HepG2 (cell line): ENCODE data around the gene LHFPL2. TPM values are rescaled to one million over a fixed set of nuclear protein-coding genes. Genes with fewer than 3 reads are reported as not detected.

Source experiments
- ATAC-seq: fragments of 200-7000 bp; cut with Tn5 transposase; 3 replicates; pipeline ENCODE4 v1.9.1; 2020; ENCODE audit warnings: mild to moderate bottlenecking, moderate library complexity
- BruUV-seq: library from RNA; stranded (reverse); fragments of 400-500 nt; replicated peaks from 2 replicates; lab custom pipeline; 2021; lab: Mats Ljungman, UMichigan
- CTCF ChIA-PET: fragments of 300-600 bp; formaldehyde crosslinking; extraction: SDS; loops from one replicate; lab custom pipeline; 2021; ENCODE audit warnings: low total read pairs, inconsistent platforms, low intra/inter-chr PET ratio; lab: Yijun Ruan, JAX
- POLR2A ChIA-PET: fragments of 350-600 bp; sonication (Branson Sonifier 250); formaldehyde crosslinking; loops from one replicate; lab custom pipeline; 2020; ENCODE audit warnings: antibody characterized with exemption, inconsistent platforms; lab: Yijun Ruan, JAX
- DNase-seq: peaks from one replicate; pipeline ENCODE4 v3.0.0-alpha.2; 2015; ENCODE audit warnings: low spot score
- FAIRE-seq: peaks from 3 replicates; lab custom pipeline; 2011; peaks lifted over from hg19 to GRCh38; lab: Jason Lieb, UNC
- H2AFZ ChIP-seq: one replicate; pipeline ENCODE4 v1.6.1; 2011; ENCODE audit warnings: low read length, inconsistent platforms
- H3K27ac ChIP-seq: fragments of 300-600 bp; 3 replicates; pipeline ENCODE4 v1.8.0; 2011; ENCODE audit warnings: mixed run types, mild to moderate bottlenecking, mixed read lengths, low read length, inconsistent platforms; ENCODE audit not compliant: insufficient read depth; ENCODE audit errors: extremely low read length
- H3K27me3 ChIP-seq, 2 experiments: fragments of 200-600 bp in 1 of 2; 2 replicates in 1 of 2; 3 replicates in 1 of 2; pipeline versions ENCODE4 v1.6.0 to v1.8.0; 2011; ENCODE audit warnings: low read length in 2 of 2, mild to moderate bottlenecking in 2 of 2, moderate library complexity in 2 of 2, inconsistent platforms in 1 of 2; ENCODE audit not compliant: insufficient read depth in 2 of 2, control insufficient read depth in 1 of 2
- H3K36me3 ChIP-seq, 2 experiments: fragments of 200-600 bp in 1 of 2; replicated peaks in 1 of 2; 2 replicates in 1 of 2; 3 replicates in 1 of 2; pipeline versions ENCODE4 v1.5.1 to v1.8.0; 2011; ENCODE audit warnings: low read length in 2 of 2, inconsistent platforms in 1 of 2; ENCODE audit not compliant: insufficient read depth in 2 of 2, control insufficient read depth in 1 of 2
- H3K4me1 ChIP-seq: 2 replicates; pipeline ENCODE4 v1.5.1; 2012; ENCODE audit warnings: low read length, inconsistent platforms; ENCODE audit not compliant: insufficient read depth
- H3K4me2 ChIP-seq: 2 replicates; pipeline ENCODE4 v1.6.0; 2011; ENCODE audit warnings: low read depth, low read length, inconsistent platforms
- H3K4me3 ChIP-seq, 3 experiments: fragments of 200-600 bp in 1 of 3; sonication (generic), shearing (Covaris generic) in 1 of 3; replicated peaks in 1 of 3; 2 replicates each; pipeline ENCODE4 v1.5.1; 2011 to 2016; ENCODE audit warnings: low read length in 3 of 3, inconsistent platforms in 2 of 3, low read depth in 2 of 3, mild to moderate bottlenecking in 2 of 3, control low read depth in 1 of 3, mixed read lengths in 1 of 3; ENCODE audit not compliant: insufficient read depth in 1 of 3
- H3K79me2 ChIP-seq: one replicate; pipeline ENCODE4 v1.6.1; 2011; ENCODE audit warnings: low read length, inconsistent platforms; ENCODE audit not compliant: insufficient read depth
- H3K9ac ChIP-seq: 2 replicates; pipeline ENCODE4 v1.6.0; 2011; ENCODE audit warnings: mild to moderate bottlenecking, low read depth, low read length, inconsistent platforms; ENCODE audit not compliant: insufficient read depth
- H3K9me3 ChIP-seq: 2 replicates; pipeline ENCODE4 v1.5.1; 2012; ENCODE audit warnings: mild to moderate bottlenecking, low read length
- H4K20me1 ChIP-seq: 2 replicates; pipeline ENCODE4 v1.6.0; 2011; ENCODE audit warnings: inconsistent platforms, mild to moderate bottlenecking, low read length, moderate library complexity; ENCODE audit not compliant: insufficient read depth
- ARID5B ChIP-seq: IDR thresholded peaks from 2 replicates; pipeline ENCODE4 v1.4.0; 2020; ENCODE audit warnings: mild to moderate bottlenecking, missing genetic modification reagents
- ATF7-NPFF ChIP-seq: sonication (generic); formaldehyde crosslinking; IDR thresholded peaks from 2 replicates; pipeline ENCODE4 v1.8.1; 2023; ENCODE audit warnings: mild to moderate bottlenecking, low read depth, missing genetic modification reagents, moderate library complexity
- FOSL1 ChIP-seq: sonication (generic); formaldehyde crosslinking; IDR thresholded peaks from 2 replicates; pipeline ENCODE4 v1.9.0; 2021; ENCODE audit warnings: missing genetic modification reagents, borderline replicate concordance
- HOMEZ ChIP-seq: IDR thresholded peaks from 2 replicates; pipeline ENCODE4 v1.6.1; 2016; ENCODE audit warnings: low read depth
- NFIB ChIP-seq: sonication (generic); formaldehyde crosslinking; IDR thresholded peaks from 2 replicates; pipeline ENCODE4 v1.9.0; 2021; ENCODE audit warnings: missing genetic modification reagents, mild to moderate bottlenecking, borderline replicate concordance
- PPARG ChIP-seq: conservative IDR thresholded peaks from 2 replicates; pipeline ENCODE4 v1.6.1; 2016; ENCODE audit warnings: missing biosample characterization, missing genetic modification reagents
- RBM39 ChIP-seq: fragments of 200-400 bp; formaldehyde crosslinking; IDR thresholded peaks from one replicate; pipeline ENCODE4 v1.6.1; 2018; ENCODE audit warnings: antibody characterized with exemption, mild to moderate bottlenecking, low read depth, low read length; ENCODE audit not compliant: poor library complexity, severe bottlenecking
- RFXANK ChIP-seq: IDR thresholded peaks from 2 replicates; pipeline ENCODE4 v1.6.1; 2016
- SMARCE1 ChIP-seq: fragments of 450-650 bp; IDR thresholded peaks from 2 replicates; pipeline ENCODE4 v1.6.1; 2017; ENCODE audit warnings: borderline replicate concordance
- SMC3 ChIP-seq: IDR thresholded peaks from 2 replicates; pipeline ENCODE4 v1.6.1; 2011; ENCODE audit warnings: low read length, improper control_type of control experiment
- STAG1 ChIP-seq: sonication (generic); formaldehyde crosslinking; IDR thresholded peaks from 2 replicates; pipeline ENCODE4 v1.4.0; 2020; ENCODE audit warnings: missing genetic modification reagents
- TAF1 ChIP-seq: sonication (generic); formaldehyde crosslinking; IDR thresholded peaks from 2 replicates; pipeline ENCODE4 v1.4.0; 2020; ENCODE audit warnings: missing genetic modification reagents
- TMF1 ChIP-seq: sonication (generic); formaldehyde crosslinking; IDR thresholded peaks from 2 replicates; pipeline ENCODE4 v1.8.1; 2022; ENCODE audit warnings: low read depth, missing genetic modification reagents
- TP53 ChIP-seq: sonication (generic); formaldehyde crosslinking; conservative IDR thresholded peaks from 2 replicates; pipeline ENCODE4 v1.4.0; 2020; ENCODE audit warnings: missing genetic modification reagents
- ZKSCAN8 ChIP-seq: IDR thresholded peaks from 2 replicates; pipeline ENCODE4 v1.6.1; 2016; ENCODE audit warnings: borderline replicate concordance, missing genetic modification reagents, missing compliant biosample characterization
- ZNF12 ChIP-seq: sonication (generic); formaldehyde crosslinking; IDR thresholded peaks from 2 replicates; pipeline ENCODE4 v1.5.0; 2020; ENCODE audit warnings: missing genetic modification reagents
- ZNF34 ChIP-seq: sonication (generic); formaldehyde crosslinking; IDR thresholded peaks from 2 replicates; pipeline ENCODE4 v1.4.0; 2020; ENCODE audit warnings: mild to moderate bottlenecking, missing genetic modification reagents, borderline replicate concordance
- ZNF674 ChIP-seq: sonication (generic); formaldehyde crosslinking; IDR thresholded peaks from 2 replicates; pipeline ENCODE4 v1.5.0; 2020; ENCODE audit warnings: low read depth, mild to moderate bottlenecking, missing genetic modification reagents
- ZSCAN25 ChIP-seq: sonication (generic); formaldehyde crosslinking; IDR thresholded peaks from 2 replicates; pipeline ENCODE4 v1.8.0; 2022; ENCODE audit warnings: mild to moderate bottlenecking, missing genetic modification reagents
- WGBS: methylation state at CpG from one replicate; pipeline ENCODE4 v1.1.6; 2017; ENCODE audit warnings: low lambda C conversion rate; 5-methylcytosine and 5-hydroxymethylcytosine counted together
- in situ Hi-C: cut with HindIII; loops from 2 replicates; pipeline ENCODE4 v1.10.0; 2017; ENCODE audit warnings: low pct_unique_long_range_greater_than_20kb; ENCODE audit not compliant: extremely low pct_ligation_motif_present
- intact Hi-C: fragments of 100-400 bp; cut with micrococcal nuclease; formaldehyde crosslinking; loops from one replicate; pipeline ENCODE4 v1.10.0; 2022; ENCODE audit not compliant: unreplicated experiment
- polyA plus RNA-seq, 8 experiments: library from polyadenylated mRNA; depleted of rRNA in 3 of 8; stranded (reverse) in 7 of 8; unstranded in 1 of 8; fragments of >200 nt; fragmentation: Illumina TruSeq in 4 of 8; extraction: Trizol in 4 of 8; gene quantifications; 2 replicates each; pipeline versions ENCODE4 v1.2.1 to v1.2.3, GENCODE V29; 2011 to 2016; ENCODE audit warnings: low read depth in 4 of 8, missing spikeins in 1 of 8, mixed read lengths in 1 of 8; ENCODE audit not compliant: insufficient read depth in 1 of 8
- total RNA-seq, 5 experiments: library from RNA; depleted of rRNA; stranded (reverse); fragments of >200 nt; fragmentation: Illumina TruSeq; extraction: Trizol; gene quantifications; 2 replicates each; pipeline ENCODE4 v1.2.3, GENCODE V29; 2016; ENCODE audit warnings: low read depth in 1 of 5

The LHFPL2 gene
- total and polyA plus RNA-seq, 2 of the 13 experiments (the other 11 are each of a cell fraction or from before 2014, with no cell fraction given), result 6.0 to 20.0 TPM

DNA sequence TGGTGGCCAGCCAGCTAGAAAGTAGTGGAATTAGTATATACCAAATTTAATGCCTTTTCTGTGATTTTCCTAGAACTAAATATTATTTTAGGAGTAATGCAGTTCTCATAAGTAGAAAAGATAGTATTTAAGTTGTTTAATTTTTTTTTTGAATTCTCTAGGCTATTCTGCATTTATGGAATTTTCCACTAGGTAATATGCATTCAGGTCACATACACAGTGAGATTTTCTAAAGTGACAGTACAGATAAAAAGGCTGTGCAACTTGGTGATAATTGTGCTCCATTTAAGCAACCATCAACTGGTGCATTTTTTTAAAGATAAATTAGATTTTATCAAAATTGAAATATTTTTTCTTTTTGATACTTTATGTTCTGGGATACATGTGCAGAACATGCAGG is 176.7 kb downstream of the LHFPL2 start (continued):
- no peak for TF ChIP-seq TP53 (CRISPR knock-in tag)

DNA sequence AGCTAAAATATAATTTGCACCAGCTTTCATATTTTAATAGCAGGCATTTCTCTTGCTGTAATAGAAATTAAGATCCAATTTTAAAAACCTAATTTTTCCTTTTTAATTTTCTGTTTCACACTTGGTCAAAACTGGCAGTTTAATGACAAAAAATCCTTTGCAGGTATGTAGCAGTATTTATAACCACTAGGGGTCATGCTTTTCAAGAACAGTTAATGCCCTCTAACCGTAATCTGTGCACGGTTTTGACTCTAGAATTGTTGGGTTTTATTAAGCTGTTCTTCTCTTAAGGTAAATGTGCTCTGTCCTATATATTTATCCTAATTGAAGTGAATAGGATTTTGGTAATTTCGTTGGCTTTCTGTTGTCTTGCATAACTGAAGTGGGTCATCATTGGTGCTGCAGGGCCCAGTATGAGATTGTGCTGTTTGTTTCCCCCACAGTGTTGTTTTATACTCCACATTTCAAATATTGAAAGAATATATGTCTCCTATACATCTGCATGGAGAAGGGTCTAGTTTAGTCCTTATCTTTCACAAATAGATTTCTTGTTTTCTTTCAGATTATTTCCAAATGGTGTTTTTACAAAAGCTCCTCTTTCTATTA is 180.7 kb downstream of the LHFPL2 start:
- in situ Hi-C loops (no loop called here), intact Hi-C loops (loop anchor here (5.0 kb wide), 1 partner anchor 179 kb away; the partner anchor contains the start of gene LHFPL2)
- POLR2A ChIA-PET, result no interaction called here
- no peak overlapping the region for H3K4me2 ChIP-seq
- no peak overlapping the region for H3K4me3 ChIP-seq
- FAIRE-seq (peak; percentile 58), DNase-seq (peak; percentile 31), ATAC-seq (peak; percentile 71)
- H3K79me2 ChIP-seq, result no peaks in the 10 kb centered on the region
- BruUV-seq, result no TSS peak
- no peak overlapping the region for H3K27ac ChIP-seq
- no peak overlapping the region for H2AFZ ChIP-seq
- peaks cover 0 to 5% of the 10 kb centered on the region in 2 experiments; a peak in 1 of 5 replicates for H3K36me3 ChIP-seq
- 22% methylated on average over 3 of the region's 3 CpGs for WGBS
- H3K9me3 ChIP-seq, result no peaks in the 10 kb centered on the region
- H3K9ac ChIP-seq, result no peak overlapping the region
- no peaks in the 10 kb centered on the region for H3K27me3 ChIP-seq
- no peaks in the 10 kb centered on the region for H4K20me1 ChIP-seq
- peaks cover 5% of the 10 kb centered on the region; the same call in 1 of the 2 replicates for H3K4me1 ChIP-seq
- CTCF ChIA-PET, result interaction anchor here (1.1 to 2.9 kb wide), 3 partner anchors 64 to 159 kb away, joined by 3 to 12 read pairs (median 4); no protein-coding TSS in a partner anchor
- TF ChIP-seq ARID5B (CRISPR knock-in tag), result no peak
- TF ChIP-seq HOMEZ (CRISPR knock-in tag), result no peak
- TF ChIP-seq ZNF12 (CRISPR knock-in tag), result no peak
- TF ChIP-seq NFIB (CRISPR knock-in tag), result no peak
- TF ChIP-seq RFXANK (CRISPR knock-in tag), result no peak
- TF ChIP-seq ZKSCAN8 (CRISPR knock-in tag), result no peak
- no peak for TF ChIP-seq SMARCE1
- TF ChIP-seq TAF1, result no peak
- TF ChIP-seq ZNF674, result no peak
- TF ChIP-seq PPARG (CRISPR knock-in tag), result no peak
- peak; percentile 57 for TF ChIP-seq SMC3
- TF ChIP-seq ZNF34 (CRISPR knock-in tag), result no peak
- TF ChIP-seq FOSL1 (CRISPR knock-in tag), result no peak
- peak; percentile 73 for TF ChIP-seq STAG1 (CRISPR knock-in tag)
- no peak for TF ChIP-seq ZSCAN25 (CRISPR knock-in tag)
- TF ChIP-seq RBM39, result no peak
- TF ChIP-seq TMF1 (CRISPR knock-in tag), result no peak
- no peak for TF ChIP-seq ATF7-NPFF
